HL-60 (cell line): ENCODE data around the gene DNAJB8.

Source experiments
- DNase-seq, 2 experiments: peaks; one replicate each; pipeline ENCODE4 v3.0.0-alpha.2; 2010 to 2020; ENCODE audit warnings: low read depth in 1 of 2, low spot score in 1 of 2
- H3K27ac ChIP-seq: fragments of 250-450 bp; sonication (Bioruptor Pico); replicated peaks from 2 replicates; pipeline ENCODE4 v1.5.1; 2020; ENCODE audit warnings: mild to moderate bottlenecking, moderate library complexity
- H3K27me3 ChIP-seq: fragments of 250-450 bp; sonication (Bioruptor Pico); 2 replicates; pipeline ENCODE4 v1.5.1; 2021; ENCODE audit warnings: mild to moderate bottlenecking, moderate library complexity; ENCODE audit not compliant: insufficient read depth, poor library complexity, severe bottlenecking
- H3K4me3 ChIP-seq: replicated peaks from 2 replicates; pipeline ENCODE4 v1.5.1; 2011; ENCODE audit warnings: mild to moderate bottlenecking, control low read depth, low read length; ENCODE audit not compliant: insufficient read depth
- GABPA ChIP-seq: IDR thresholded peaks from 2 replicates; pipeline ENCODE4 v1.6.1; 2012; ENCODE audit warnings: low read depth
- POLR2AphosphoS5 ChIP-seq: IDR thresholded peaks from 2 replicates; pipeline ENCODE4 v1.6.1; 2012; ENCODE audit warnings: low read depth
- REST ChIP-seq: IDR thresholded peaks from 2 replicates; pipeline ENCODE4 v1.6.1; 2012; ENCODE audit warnings: low read depth; ENCODE audit not compliant: insufficient replicate concordance
- SPI1 ChIP-seq: IDR thresholded peaks from 2 replicates; pipeline ENCODE4 v1.6.1; 2012; ENCODE audit warnings: low read depth, mild to moderate bottlenecking, borderline replicate concordance
- TF ChIP-seq, protein P1 (sequence below): IDR thresholded peaks from one replicate; pipeline ENCODE4 v1.5.1; 2011; ENCODE audit warnings: low read length, control low read depth, inconsistent platforms; ENCODE audit not compliant: insufficient read depth

Gene DNAJB8

GRCh38 chr3:128462341-128462910, 4.3 kb downstream of the DNAJB8 start:
- no peak for DNase-seq
- TF ChIP-seq REST (no peak), SPI1 (no peak), POLR2AphosphoS5 (no peak), GABPA (no peak)
- Histone ChIP-seq H3K4me3 (no peak overlapping the region), H3K27me3 (peaks cover 5% of the 10 kb centered on the region), H3K27ac (no peak overlapping the region)

- H3K4me3 ChIP-seq, result no peak overlapping the region
- TF ChIP-seq POLR2AphosphoS5 (no peak), GABPA (no peak), SPI1 (no peak), REST (no peak)
- TF ChIP-seq, protein P1, sequence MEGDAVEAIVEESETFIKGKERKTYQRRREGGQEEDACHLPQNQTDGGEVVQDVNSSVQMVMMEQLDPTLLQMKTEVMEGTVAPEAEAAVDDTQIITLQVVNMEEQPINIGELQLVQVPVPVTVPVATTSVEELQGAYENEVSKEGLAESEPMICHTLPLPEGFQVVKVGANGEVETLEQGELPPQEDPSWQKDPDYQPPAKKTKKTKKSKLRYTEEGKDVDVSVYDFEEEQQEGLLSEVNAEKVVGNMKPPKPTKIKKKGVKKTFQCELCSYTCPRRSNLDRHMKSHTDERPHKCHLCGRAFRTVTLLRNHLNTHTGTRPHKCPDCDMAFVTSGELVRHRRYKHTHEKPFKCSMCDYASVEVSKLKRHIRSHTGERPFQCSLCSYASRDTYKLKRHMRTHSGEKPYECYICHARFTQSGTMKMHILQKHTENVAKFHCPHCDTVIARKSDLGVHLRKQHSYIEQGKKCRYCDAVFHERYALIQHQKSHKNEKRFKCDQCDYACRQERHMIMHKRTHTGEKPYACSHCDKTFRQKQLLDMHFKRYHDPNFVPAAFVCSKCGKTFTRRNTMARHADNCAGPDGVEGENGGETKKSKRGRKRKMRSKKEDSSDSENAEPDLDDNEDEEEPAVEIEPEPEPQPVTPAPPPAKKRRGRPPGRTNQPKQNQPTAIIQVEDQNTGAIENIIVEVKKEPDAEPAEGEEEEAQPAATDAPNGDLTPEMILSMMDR, result no peak
- H3K27ac ChIP-seq, result no peak overlapping the region
- no peak for DNase-seq
- H3K27me3 ChIP-seq, result peaks cover 11% of the 10 kb centered on the region
These were observed 5.0 kb downstream of the DNAJB8 start for GRCh38 chr3:128461731-128462130.

DNA sequence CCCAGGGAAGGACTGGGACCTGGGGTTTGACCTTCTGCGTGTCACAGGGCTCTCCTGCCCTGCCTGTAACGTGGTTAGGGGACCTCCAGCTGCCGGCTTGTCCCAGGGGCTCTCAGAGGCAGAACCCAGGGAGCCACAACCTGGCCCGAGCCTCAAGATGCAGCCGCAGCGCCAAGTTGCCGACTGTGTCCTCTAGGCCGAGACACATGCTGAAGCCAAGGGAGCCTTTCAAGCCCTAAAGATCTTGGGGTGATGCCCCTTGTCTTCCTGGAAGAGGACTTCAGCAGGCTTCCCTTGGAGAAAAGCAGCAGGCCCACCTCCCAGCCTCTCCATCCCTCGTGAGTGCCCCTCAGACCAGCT, 7.2 kb downstream of the DNAJB8 start:
- DNase-seq, result no peak
- no peak overlapping the region for H3K4me3 ChIP-seq

DNA sequence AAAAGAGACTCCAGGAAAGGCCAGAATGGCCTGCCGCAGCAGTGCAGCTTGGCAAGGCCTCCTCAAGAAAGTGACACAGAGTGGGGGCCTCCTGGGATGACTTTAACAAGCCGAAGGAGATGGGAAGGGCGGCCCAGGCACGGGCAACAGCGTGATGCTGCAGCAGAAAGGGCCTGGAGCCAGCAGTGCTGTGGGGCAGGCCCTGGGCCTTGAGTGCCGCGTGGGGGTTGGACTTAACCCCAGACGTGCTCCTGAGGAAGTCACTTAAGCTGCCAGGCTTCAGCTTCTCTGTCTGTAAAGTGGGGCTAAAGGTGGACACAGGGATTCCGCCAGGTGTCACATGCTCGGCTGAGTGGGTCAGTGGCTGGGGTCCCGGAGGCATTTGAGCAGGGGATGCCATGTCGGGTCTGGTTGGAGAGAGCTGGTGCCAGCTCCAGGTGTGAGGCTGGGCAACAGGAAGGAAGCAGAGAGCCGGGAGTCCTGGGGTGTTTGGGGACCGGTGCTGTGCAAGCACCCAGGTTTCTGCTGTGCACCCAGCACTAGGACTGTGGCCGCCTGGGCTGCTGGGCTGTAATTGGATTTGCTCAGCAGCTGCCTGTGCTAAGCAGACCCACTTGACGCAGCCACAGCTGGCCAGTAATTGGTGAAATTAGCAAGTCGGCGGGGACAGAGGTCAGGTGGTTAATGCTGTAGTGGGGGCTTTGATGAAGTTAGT, 7.8 kb downstream of the DNAJB8 start:
- TF ChIP-seq GABPA (no peak), POLR2AphosphoS5 (no peak), REST (no peak), SPI1 (no peak)
- TF ChIP-seq, protein P1, result no peak
- Histone ChIP-seq H3K27me3 (peaks cover 33% of the 10 kb centered on the region), H3K4me3 (no peak overlapping the region), H3K27ac (no peak overlapping the region)
- DNase-seq, result no peak

More for the DNA sequence above, 7.2 kb downstream of the DNAJB8 start:
- Histone ChIP-seq H3K27me3 (peaks cover 30% of the 10 kb centered on the region), H3K27ac (no peak overlapping the region)
- TF ChIP-seq POLR2AphosphoS5 (no peak), GABPA (no peak)
